Vagina (tissue), 2 donors: ENCODE results near the gene ZCCHC10.

Source experiments
- POLR2A ChIP-seq, 2 donors: fragments of 450-650 bp; IDR thresholded peaks; one replicate each; pipeline ENCODE4 v1.6.1; 2017; ENCODE audit warnings: antibody characterized with exemption in 2 of 2, mild to moderate bottlenecking in 2 of 2, moderate library complexity in 2 of 2
- POLR2AphosphoS5 ChIP-seq, 2 donors: sonication (generic); formaldehyde crosslinking; IDR thresholded peaks; one replicate each; pipeline ENCODE4 v1.9.0; 2017; ENCODE audit warnings: antibody characterized with exemption in 2 of 2, mild to moderate bottlenecking in 2 of 2, low read depth in 1 of 2; ENCODE audit not compliant: insufficient read depth in 1 of 2
- TF ChIP-seq, protein P1 (sequence below), 3 experiments: fragments of 450-650 bp in 2 of 3; fragments of 200-600 bp in 1 of 3; sonication (generic) in 1 of 3; IDR thresholded peaks; one replicate each; pipeline ENCODE4 v1.5.1; 2017 to 2019; ENCODE audit warnings: antibody characterized with exemption in 3 of 3, mild to moderate bottlenecking in 2 of 3, moderate library complexity in 2 of 3

- TF ChIP-seq, protein P1, sequence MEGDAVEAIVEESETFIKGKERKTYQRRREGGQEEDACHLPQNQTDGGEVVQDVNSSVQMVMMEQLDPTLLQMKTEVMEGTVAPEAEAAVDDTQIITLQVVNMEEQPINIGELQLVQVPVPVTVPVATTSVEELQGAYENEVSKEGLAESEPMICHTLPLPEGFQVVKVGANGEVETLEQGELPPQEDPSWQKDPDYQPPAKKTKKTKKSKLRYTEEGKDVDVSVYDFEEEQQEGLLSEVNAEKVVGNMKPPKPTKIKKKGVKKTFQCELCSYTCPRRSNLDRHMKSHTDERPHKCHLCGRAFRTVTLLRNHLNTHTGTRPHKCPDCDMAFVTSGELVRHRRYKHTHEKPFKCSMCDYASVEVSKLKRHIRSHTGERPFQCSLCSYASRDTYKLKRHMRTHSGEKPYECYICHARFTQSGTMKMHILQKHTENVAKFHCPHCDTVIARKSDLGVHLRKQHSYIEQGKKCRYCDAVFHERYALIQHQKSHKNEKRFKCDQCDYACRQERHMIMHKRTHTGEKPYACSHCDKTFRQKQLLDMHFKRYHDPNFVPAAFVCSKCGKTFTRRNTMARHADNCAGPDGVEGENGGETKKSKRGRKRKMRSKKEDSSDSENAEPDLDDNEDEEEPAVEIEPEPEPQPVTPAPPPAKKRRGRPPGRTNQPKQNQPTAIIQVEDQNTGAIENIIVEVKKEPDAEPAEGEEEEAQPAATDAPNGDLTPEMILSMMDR (IDR thresholded peaks at IDR 0.05): no peak
- TF ChIP-seq POLR2AphosphoS5 (IDR thresholded peaks at IDR 0.05; ENCODE audit: insufficient read depth in 1 of 2, low read depth in 1 of 2) (no peak), POLR2A (IDR thresholded peaks at IDR 0.05) (no peak)
These were observed 360 bp upstream of the ZCCHC10 start for GRCh38 chr5:133026664-133027153.
